NCI-H1436 (cell line): ENCODE measurements around the gene ZNF398.

ENCODE experiments used
- DNase-seq: peaks from one replicate; lab custom pipeline; 2025; lab: John Stamatoyannopoulos, UW

Gene ZNF398

DNA sequence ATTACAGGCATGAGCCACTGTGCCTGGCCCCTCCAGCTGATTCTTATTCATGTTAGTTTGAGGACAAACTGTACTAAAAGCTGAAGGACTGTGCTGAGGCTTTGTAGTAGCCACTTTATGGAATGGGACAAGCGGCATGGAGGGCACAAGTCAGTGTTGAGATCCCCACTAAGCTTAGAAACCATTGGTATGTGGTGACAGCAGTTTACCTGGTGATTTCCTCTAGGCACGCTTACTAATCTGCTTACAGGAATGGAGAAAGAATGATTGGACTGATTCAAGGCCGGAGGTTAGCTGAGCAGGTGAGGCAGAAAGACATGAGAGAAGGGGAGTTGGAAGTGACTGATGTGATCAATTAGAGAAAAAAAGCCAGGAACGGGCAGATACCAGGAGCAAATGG, 3.7 kb downstream of the ZNF398 start:
- DNase-seq = no peak

- no peak for DNase-seq
Measured at GRCh38 chr7:149153346-149153745, 6.1 kb downstream of the ZNF398 start.

- no peak for DNase-seq
Measured at GRCh38 chr7:149154056-149154455, 6.8 kb downstream of the ZNF398 start.

- DNase-seq = no peak
Measured at GRCh38 chr7:149156898-149157297, 9.6 kb downstream of the ZNF398 start.

GRCh38 chr7:149161241-149161848, 14.1 kb downstream of the ZNF398 start:
- DNase-seq = no peak

DNA sequence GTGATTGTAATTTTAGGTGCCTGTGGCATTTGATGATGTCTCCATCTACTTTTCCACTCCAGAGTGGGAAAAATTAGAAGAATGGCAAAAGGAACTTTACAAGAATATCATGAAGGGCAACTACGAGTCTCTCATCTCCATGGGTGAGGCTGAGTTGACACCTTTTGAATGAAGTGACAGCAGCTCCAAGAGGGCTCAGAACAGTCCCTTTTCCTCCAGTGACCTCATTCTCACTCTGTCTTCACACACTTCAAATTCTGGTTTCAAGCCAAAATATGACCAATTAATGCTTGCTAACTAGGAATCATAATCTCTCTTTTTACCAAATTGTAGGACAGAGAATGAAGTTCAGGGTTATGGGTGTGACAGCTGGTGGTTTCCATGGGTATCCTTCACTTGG, 18.9 kb downstream of the ZNF398 start:
- no peak for DNase-seq

DNA sequence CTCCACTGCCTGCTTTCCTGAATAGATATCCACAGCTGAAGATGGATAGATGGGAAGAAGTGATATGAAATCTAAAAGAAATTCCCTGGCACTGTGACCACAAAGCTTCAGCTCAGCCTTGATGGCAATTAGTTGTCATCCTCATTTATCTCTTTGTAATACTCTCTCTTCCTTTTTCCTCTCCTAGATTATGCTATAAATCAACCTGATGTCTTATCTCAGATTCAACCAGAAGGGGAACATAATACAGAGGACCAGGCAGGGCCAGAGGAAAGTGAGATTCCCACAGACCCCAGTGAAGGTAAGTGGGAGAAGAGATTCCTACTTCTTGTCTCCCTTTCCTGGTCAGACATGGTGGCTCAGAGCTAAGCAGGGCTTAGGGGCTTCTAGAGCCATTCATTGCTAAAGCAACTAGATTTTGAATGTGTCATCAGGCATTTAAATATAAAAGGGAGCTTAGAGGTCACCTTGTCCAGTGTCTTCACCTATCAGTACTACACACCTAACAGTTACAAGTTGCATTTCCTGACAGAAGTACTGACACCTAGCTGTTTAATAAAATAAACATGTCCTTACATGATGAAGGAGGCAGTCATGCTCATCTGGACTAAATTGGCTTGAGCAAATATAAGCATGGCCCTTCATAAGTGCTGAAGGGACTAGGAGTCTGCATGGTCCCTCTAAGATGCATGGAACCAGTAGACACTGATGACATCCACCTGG, 19.5 kb downstream of the ZNF398 start:
- DNase-seq = no peak

DNA sequence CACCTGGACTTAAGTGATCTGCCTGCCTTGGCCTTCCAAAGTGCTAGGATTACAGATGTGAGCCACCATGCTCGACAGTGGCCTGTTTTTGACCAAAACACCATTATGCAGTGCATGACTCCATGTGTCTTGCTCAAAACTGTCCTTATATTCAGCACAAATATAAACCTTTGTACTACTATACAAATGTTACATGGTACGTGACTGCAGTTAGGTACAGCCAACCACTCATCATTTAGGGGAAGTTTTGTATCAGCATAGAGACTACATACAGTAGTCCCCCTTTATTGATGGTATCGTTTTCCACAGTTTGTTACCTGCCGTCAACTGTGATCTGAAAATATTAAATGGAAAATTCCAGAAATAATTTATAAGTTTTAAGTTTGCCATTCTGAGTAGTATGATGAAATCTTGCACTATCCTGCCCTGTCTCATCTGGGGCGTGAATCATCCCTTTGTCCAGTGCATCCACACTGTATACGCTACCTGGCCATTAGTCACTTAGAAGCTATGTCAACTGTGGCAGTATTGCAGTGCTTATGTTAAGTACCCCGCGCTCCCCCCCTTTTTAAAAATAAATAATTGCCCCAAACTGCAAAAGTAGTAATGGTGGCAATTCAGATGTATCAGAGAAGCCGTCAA, 24.8 kb downstream of the ZNF398 start:
- DNase-seq = no peak

DNA sequence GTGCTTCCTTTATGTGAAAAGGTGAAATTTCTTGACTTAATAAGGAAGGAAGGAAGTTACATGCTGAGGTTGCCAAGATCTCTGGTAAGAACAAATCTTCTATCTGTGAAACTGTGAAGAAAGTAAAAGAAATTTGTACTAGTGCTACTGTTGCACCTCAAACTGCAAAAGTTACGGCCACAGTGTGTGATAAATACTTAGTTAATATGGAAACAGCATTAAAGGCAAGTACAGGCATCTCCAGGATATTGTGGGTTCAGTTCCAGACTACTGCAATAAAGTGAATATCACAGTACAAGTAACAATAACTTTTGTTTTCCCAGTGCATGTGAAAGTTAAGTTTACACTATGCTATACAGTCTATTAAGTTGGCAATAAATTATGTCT, 25.3 kb downstream of the ZNF398 start:
- no peak for DNase-seq

DNA sequence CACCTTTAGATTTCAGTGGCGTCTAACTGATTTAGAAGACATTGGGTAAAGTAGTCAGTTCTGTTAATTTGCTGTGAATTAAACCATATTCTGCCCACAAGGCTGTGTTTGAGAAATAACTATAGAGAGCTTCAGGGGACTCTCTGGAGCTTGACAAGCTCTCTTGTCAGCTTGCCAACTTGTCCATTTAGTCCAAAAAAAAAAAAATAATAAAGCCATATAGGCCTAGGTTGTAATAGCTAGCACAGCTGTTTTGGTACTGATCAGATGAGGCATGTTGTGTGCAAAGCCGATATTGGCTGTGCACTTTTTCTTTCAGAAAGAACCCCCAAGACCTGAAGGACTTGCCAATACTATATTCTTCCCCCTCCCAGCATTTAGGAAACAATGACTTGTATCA, 27.9 kb downstream of the ZNF398 start:
- no peak for DNase-seq

- no peak for DNase-seq
Measured at GRCh38 chr7:149179241-149179640, 32.0 kb downstream of the ZNF398 start.

DNA sequence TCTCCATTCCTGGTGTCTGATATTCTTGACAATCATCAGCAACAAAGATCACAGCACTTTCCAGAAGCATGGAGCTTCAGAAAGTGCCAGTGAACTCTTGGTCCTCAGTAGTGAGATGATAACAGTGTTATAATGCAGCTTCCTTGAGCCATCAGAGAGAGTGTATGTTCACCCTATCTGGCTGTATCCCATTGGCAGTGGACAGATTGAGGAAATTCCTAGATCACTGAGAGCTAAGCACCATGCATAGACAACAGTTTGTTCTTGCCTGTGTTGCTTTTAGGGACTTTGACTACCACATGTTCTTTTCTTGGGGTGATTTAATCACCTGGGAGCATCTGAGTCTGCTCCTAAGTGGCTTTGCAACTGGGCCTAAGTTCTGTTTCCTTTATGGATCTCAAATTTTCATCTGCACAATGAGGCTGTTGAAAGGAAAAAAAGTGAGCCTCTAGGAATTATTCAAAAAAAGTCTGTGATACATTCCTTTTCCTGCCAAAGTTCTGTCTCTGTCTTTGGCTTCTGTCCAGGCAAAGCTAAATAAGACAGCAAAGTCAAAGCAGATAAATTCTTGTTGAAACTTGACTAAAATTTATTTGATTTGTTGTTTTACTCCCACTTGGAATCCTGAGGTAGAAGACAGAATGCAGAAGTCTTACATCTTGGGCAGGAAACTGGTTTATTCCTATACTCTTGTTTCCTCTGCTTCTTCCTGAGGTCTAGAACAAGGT, 33.6 kb downstream of the ZNF398 start:
- no peak for DNase-seq

GRCh38 chr7:149181450-149181790, 34.2 kb downstream of the ZNF398 start:
- no peak for DNase-seq

DNA sequence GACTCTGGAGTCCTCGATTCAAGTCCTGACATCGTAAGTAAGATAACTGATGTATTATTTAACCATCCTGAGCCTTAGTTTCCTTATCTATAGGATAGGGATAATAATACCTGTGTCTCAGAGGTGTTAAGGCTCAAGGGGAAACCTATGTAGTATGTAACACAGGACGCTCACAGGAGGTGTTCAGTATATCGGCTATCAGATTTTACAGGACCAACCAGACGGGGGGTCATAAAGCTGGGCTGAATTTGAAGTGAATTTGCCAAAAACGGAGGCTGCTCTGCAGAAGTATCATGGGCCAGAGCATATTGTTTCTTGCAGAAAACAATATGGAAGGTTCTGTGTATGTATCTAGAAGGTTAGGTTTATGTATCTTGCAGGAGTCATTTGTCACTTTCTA, 37.0 kb downstream of the ZNF398 start:
- no peak for DNase-seq

DNA sequence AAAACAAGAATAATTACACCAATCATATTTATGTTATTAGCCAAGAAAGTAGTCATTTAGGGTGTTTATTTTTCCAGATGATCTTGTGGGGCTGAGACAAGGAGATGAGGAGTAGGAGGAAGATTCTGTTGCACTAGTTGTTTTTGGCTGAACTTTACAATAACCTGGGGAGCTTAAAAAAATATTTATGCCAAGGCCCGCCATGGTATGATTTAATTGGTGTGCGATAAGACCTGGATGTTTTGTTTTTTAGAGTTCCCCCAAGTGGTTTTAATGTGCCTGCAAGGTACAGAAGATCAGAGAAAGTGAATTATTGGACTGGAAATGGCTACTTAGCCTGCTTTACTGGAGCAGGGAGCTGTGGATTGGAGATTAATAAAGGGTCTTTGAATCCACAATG, 41.0 kb downstream of the ZNF398 start:
- DNase-seq = no peak

GRCh38 chr7:149188637-149189259, 41.5 kb downstream of the ZNF398 start:
- DNase-seq = no peak

- no peak for DNase-seq
Measured at GRCh38 chr7:149191851-149192250, 44.6 kb downstream of the ZNF398 start.

DNA sequence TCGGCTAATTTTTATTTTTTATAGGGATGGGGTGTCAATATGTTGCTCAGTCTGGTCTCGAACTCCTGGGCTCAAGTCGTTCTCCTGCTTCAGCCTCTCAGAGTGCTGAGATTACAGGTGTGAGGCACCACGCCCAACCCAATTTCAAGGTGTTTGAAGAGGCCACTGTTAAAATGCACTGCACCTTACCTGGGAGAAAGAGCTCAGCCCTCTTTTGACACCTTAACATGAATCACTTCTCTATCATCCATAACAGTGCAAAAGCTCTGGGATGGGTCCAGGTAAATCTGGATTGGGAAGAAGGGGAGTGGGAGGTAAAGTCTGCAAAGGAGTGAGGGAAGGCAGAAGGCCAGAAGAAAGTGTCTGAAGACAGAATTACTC, 47.5 kb downstream of the ZNF398 start:
- DNase-seq = no peak

GRCh38 chr7:149195180-149196150, 48.2 kb downstream of the ZNF398 start, which contains the start of gene ZNF282:
Gene ZNF282 (plus strand): TSS chr7:149195546. CDS start chr7:149195590, 44 bp downstream.
- DNase-seq = peak; percentile 69

DNA sequence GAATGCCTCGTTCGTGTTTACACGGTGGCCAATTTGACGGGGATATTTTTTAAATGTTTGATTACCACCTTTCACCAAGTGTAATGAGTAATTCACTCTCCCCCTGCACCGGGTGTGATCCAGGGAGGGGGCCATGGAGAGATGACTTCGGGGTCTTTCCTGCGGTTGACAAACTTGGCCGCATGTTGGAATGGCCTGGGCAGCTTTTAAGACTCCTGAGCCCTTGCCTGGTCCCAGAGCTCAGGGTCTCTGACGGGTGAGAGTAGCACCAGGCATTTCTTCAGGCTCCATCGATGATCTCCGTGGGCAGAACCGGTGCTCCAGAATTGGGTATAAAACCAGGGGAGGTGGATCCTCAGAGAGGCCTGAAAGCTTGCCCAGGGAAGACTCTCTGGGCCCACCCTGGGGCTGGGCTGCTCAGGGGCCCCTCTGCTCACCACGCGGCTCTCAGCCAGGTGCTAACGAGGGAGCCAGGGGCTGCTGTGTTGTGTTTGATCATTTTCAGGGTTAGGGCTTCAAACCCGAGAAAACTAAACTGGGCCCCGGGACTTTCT, 49.0 kb downstream of the ZNF398 start:
- no peak for DNase-seq

GRCh38 chr7:149196705-149197171, 49.5 kb downstream of the ZNF398 start:
- no peak for DNase-seq
